Fibroblast of lung (primary cell): ENCODE results near the gene ARSJ. TPM values are rescaled to one million over a fixed set of nuclear protein-coding genes. Genes with fewer than 3 reads are reported as not detected.

ENCODE experiments used
- DNase-seq, 2 donors: peaks; one replicate each; pipeline versions ENCODE4 v3.0.0 to v3.0.0-alpha.2; 2010; ENCODE audit warnings: low read depth in 2 of 2
- H2AFZ ChIP-seq: 2 replicates; pipeline ENCODE4 v1.5.1; 2012; ENCODE audit warnings: low read length, control low read depth, inconsistent platforms
- H3K27ac ChIP-seq: 2 replicates; pipeline ENCODE4 v1.5.1; 2011; ENCODE audit warnings: low read length, control low read depth; ENCODE audit not compliant: insufficient read depth
- H3K27me3 ChIP-seq: 2 replicates; pipeline ENCODE4 v1.5.1; 2011; ENCODE audit warnings: mild to moderate bottlenecking, low read length; ENCODE audit not compliant: control insufficient read depth, insufficient read depth
- H3K36me3 ChIP-seq: 2 replicates; pipeline ENCODE4 v1.5.1; 2011; ENCODE audit warnings: low read length; ENCODE audit not compliant: control insufficient read depth, insufficient read depth
- H3K4me1 ChIP-seq: 2 replicates; pipeline ENCODE4 v1.5.1; 2011; ENCODE audit warnings: low read length; ENCODE audit not compliant: control insufficient read depth, insufficient read depth; ENCODE audit errors: extremely low read depth
- H3K4me2 ChIP-seq: 2 replicates; pipeline ENCODE4 v1.5.1; 2011; ENCODE audit warnings: low read length, control low read depth; ENCODE audit not compliant: insufficient read depth; ENCODE audit errors: extremely low read depth
- H3K4me3 ChIP-seq, 4 experiments: fragments of 200-600 bp in 1 of 4; sonication (generic) in 1 of 4; replicated peaks in 1 of 4; 2 replicates each; pipeline ENCODE4 v1.5.1; 2011 to 2016; ENCODE audit warnings: low read length in 4 of 4, low read depth in 3 of 4, mild to moderate bottlenecking in 3 of 4, control low read depth in 2 of 4, inconsistent platforms in 1 of 4, mixed read lengths in 1 of 4; ENCODE audit not compliant: insufficient read depth in 1 of 4; ENCODE audit errors: control extremely low read depth in 1 of 4
- H3K79me2 ChIP-seq: 2 replicates; pipeline ENCODE4 v1.5.1; 2012; ENCODE audit warnings: mild to moderate bottlenecking, low read length, inconsistent platforms; ENCODE audit not compliant: control insufficient read depth, insufficient read depth
- H3K9ac ChIP-seq: 2 replicates; pipeline ENCODE4 v1.5.1; 2011; ENCODE audit warnings: mild to moderate bottlenecking, low read length, control low read depth; ENCODE audit not compliant: insufficient read depth
- H3K9me3 ChIP-seq: 2 replicates; pipeline ENCODE4 v1.5.1; 2012; ENCODE audit warnings: low read depth, low read length; ENCODE audit not compliant: control insufficient read depth, insufficient read depth
- H4K20me1 ChIP-seq: 2 replicates; pipeline ENCODE4 v1.5.1; 2011; ENCODE audit warnings: low read length; ENCODE audit not compliant: control insufficient read depth, insufficient read depth; ENCODE audit errors: extremely low read depth
- EZH2 ChIP-seq: IDR thresholded peaks from 2 replicates; pipeline ENCODE4 v1.5.1; 2012; ENCODE audit warnings: low read length, control low read depth, mild to moderate bottlenecking; ENCODE audit errors: missing control alignments
- polyA plus RNA-seq, 2 donors: library from polyadenylated mRNA; depleted of rRNA in 1 of 2; stranded (reverse) in 1 of 2; unstranded in 1 of 2; fragments of >200 nt; gene quantifications; 2 replicates each; pipeline ENCODE4 v1.2.1, GENCODE V29; 2011 to 2012; ENCODE audit warnings: missing spikeins in 1 of 2
- total RNA-seq: library from RNA; depleted of rRNA; stranded (reverse); fragments of >200 nt; gene quantifications from 2 replicates; pipeline ENCODE4 v1.2.1, GENCODE V29; 2014
- TF ChIP-seq, protein P1 (sequence below), 2 donors: IDR thresholded peaks in 1 of 2; conservative IDR thresholded peaks in 1 of 2; 1 replicate in 1 of 2; 2 replicates in 1 of 2; pipeline ENCODE4 v1.5.1; 2011 to 2012; ENCODE audit warnings: low read length in 2 of 2, control low read depth in 1 of 2, inconsistent platforms in 1 of 2, low read depth in 1 of 2, mild to moderate bottlenecking in 1 of 2

ARSJ gene
- total and polyA plus RNA-seq, 2 donors (not counting 1 experiment from before 2014, with no cell fraction given): 51.1 to 56.6 TPM

DNA sequence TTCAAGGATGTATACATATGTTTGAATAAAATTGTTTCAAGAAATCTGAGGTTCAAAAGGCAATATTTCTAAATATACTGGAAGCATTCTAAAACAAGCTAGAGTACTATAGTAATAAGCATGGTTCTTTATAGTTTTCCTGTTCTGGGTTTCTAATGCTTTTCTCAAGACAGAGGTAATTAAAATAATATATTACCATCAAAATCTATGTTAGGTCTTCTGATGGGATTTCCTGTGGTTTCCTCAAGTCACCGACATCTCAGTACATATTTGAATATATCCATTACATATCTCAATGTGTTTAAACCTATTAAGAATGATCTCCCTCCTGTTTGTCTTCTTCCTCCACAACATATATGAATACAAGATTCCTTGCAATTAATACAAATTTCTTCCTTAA, 25.6 kb downstream of the ARSJ start:
- Histone ChIP-seq H3K27me3 (no peaks in the 10 kb centered on the region), H3K9me3 (no peaks in the 10 kb centered on the region), H3K36me3 (no peaks in the 10 kb centered on the region), H3K9ac (no peak overlapping the region), H3K79me2 (peaks cover 84% of the 10 kb centered on the region), H3K4me2 (no peak overlapping the region), H4K20me1 (no peaks in the 10 kb centered on the region), H3K4me1 (peaks cover 18% of the 10 kb centered on the region), H3K4me3 (no peak overlapping the region), H2AFZ (no peak overlapping the region), H3K27ac (no peak overlapping the region)
- TF ChIP-seq EZH2: no peak
- TF ChIP-seq, protein P1, sequence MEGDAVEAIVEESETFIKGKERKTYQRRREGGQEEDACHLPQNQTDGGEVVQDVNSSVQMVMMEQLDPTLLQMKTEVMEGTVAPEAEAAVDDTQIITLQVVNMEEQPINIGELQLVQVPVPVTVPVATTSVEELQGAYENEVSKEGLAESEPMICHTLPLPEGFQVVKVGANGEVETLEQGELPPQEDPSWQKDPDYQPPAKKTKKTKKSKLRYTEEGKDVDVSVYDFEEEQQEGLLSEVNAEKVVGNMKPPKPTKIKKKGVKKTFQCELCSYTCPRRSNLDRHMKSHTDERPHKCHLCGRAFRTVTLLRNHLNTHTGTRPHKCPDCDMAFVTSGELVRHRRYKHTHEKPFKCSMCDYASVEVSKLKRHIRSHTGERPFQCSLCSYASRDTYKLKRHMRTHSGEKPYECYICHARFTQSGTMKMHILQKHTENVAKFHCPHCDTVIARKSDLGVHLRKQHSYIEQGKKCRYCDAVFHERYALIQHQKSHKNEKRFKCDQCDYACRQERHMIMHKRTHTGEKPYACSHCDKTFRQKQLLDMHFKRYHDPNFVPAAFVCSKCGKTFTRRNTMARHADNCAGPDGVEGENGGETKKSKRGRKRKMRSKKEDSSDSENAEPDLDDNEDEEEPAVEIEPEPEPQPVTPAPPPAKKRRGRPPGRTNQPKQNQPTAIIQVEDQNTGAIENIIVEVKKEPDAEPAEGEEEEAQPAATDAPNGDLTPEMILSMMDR (conservative IDR thresholded peaks at IDR 0.05 in 1 of 2, IDR thresholded peaks at IDR 0.05 in 1 of 2; ENCODE audit: low read depth in 1 of 2, low read length in 2 of 2): no peak
- no peak for DNase-seq

DNA sequence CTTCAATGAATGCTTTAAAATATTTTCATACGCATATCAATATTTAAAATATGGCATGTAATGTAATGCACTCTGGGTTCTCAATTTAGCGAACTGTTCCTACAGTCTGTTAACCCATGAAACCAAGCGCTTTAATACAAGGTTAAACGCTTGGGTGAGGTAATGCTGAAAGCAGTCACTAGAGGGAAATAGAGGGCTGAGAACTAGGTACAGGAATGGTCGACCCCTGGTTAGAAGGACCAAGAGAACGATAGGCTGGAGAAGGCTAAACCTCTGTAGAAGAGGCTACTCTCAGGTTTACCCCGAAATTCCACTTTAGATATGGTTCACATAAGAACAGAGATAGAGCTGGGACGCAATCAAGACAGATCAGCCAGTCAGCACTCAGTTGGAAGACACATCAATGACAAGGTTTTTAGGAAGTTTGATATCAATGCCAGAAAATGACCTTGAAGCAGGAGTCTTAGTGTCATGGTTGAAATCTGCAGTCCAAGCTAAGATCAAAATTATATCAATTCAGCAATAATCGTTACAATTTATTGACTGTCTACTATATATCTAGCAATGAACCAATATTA, 26.9 kb downstream of the ARSJ start:
- Histone ChIP-seq H3K9me3 (no peaks in the 10 kb centered on the region), H3K36me3 (no peaks in the 10 kb centered on the region), H3K79me2 (peaks cover 78% of the 10 kb centered on the region), H4K20me1 (no peaks in the 10 kb centered on the region), H3K4me1 (peaks cover 7% of the 10 kb centered on the region), H3K4me2 (no peak overlapping the region), H3K9ac (no peak overlapping the region), H3K4me3 (no peak overlapping the region), H3K27me3 (no peaks in the 10 kb centered on the region), H3K27ac (no peak overlapping the region), H2AFZ (no peak overlapping the region)
- peak; percentile 54 to 69 for DNase-seq
- no peak for TF ChIP-seq EZH2
- TF ChIP-seq, protein P1 (conservative IDR thresholded peaks at IDR 0.05 in 1 of 2, IDR thresholded peaks at IDR 0.05 in 1 of 2; ENCODE audit: low read depth in 1 of 2, low read length in 2 of 2): peak; percentile 66 to 70

DNA sequence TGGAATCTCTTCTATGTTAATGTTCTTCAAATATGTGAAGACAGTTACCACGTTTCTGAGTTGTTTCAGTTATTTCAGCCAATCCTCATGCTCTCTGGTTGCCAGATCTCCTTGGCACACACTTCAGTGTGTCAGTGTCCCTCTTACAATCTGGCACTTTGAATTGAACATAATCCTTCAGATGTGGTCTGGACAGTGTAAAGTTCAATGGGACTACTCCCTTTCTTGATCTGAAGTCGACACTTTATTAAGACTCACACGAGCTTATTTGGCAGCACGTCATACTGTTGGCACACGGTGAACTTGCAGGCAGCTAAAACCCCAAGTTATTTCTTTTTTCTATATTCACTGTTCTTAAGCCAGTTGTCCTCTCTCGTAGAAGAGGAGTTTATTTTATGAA, 28.2 kb downstream of the ARSJ start:
- Histone ChIP-seq H3K36me3 (no peaks in the 10 kb centered on the region), H3K4me2 (peak overlapping the region; percentile 65), H3K27ac (peak overlapping the region; percentile 13), H3K9me3 (no peaks in the 10 kb centered on the region), H4K20me1 (no peaks in the 10 kb centered on the region), H2AFZ (no peak overlapping the region), H3K79me2 (peaks cover 72% of the 10 kb centered on the region), H3K27me3 (no peaks in the 10 kb centered on the region), H3K4me3 (no peak overlapping the region), H3K4me1 (peaks cover 8% of the 10 kb centered on the region), H3K9ac (no peak overlapping the region)
- DNase-seq: peak; percentile 73 to 84
- TF ChIP-seq EZH2: no peak
- TF ChIP-seq, protein P1 (conservative IDR thresholded peaks at IDR 0.05 in 1 of 2, IDR thresholded peaks at IDR 0.05 in 1 of 2; ENCODE audit: low read depth in 1 of 2, low read length in 2 of 2): no peak
